GM12801 (cell line): Measurements from ENCODE around the gene VPS54.
A peak's percentile ranks its signal among the peaks of the same experiment; 100 is the strongest.

Source experiments
- TF ChIP-seq, protein P1 (sequence below): IDR thresholded peaks from one replicate; pipeline ENCODE4 v1.5.1; 2011; ENCODE audit warnings: control low read depth; ENCODE audit not compliant: insufficient read length; ENCODE audit errors: extremely low read depth

Gene VPS54

DNA sequence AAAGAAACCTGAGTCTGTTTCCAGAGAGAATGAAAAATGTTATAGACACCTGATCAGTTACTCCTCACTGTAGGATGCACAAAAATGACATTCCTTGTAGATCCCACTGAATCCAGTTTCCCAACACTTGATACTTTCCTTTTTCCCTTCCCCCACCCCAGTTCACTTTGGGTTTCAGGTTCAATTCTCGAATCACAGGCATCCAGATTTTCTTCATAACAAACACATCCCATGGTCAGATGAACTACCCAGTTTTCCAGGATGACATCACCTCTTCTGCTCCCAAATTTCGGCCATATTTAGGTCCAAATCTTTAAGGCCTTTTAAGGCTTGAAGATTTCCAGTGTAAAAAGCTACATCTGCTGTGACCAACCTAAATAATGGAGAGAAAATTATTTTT is 126.1 kb downstream of the VPS54 start:
- TF ChIP-seq, protein P1, sequence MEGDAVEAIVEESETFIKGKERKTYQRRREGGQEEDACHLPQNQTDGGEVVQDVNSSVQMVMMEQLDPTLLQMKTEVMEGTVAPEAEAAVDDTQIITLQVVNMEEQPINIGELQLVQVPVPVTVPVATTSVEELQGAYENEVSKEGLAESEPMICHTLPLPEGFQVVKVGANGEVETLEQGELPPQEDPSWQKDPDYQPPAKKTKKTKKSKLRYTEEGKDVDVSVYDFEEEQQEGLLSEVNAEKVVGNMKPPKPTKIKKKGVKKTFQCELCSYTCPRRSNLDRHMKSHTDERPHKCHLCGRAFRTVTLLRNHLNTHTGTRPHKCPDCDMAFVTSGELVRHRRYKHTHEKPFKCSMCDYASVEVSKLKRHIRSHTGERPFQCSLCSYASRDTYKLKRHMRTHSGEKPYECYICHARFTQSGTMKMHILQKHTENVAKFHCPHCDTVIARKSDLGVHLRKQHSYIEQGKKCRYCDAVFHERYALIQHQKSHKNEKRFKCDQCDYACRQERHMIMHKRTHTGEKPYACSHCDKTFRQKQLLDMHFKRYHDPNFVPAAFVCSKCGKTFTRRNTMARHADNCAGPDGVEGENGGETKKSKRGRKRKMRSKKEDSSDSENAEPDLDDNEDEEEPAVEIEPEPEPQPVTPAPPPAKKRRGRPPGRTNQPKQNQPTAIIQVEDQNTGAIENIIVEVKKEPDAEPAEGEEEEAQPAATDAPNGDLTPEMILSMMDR, result no peak

DNA sequence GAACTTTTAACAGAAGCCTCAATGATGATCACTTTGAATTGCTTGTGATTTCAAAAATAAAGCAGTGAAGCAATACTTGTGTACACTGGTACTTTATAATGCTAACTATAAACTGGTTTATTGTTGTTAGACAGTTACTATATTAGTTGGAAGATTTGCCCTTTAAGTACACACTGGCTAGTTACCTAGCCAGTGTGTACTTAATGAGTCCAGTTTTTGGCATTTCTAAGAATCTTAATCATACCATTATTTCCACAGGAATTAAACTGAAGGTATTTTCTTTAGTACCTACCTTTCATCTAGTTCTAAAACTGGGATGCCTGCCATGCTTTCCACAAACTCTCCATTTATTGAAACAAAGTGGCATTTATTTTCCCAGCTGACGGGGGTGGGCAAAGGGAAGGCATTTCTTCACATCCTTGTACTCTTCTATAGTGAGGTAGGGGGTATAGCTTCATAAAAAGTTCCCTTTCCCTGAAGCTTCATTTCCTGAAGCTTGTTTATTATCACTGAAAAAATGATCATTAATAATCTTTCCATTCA is 127.7 kb downstream of the VPS54 start:
- TF ChIP-seq, protein P1, result no peak

DNA sequence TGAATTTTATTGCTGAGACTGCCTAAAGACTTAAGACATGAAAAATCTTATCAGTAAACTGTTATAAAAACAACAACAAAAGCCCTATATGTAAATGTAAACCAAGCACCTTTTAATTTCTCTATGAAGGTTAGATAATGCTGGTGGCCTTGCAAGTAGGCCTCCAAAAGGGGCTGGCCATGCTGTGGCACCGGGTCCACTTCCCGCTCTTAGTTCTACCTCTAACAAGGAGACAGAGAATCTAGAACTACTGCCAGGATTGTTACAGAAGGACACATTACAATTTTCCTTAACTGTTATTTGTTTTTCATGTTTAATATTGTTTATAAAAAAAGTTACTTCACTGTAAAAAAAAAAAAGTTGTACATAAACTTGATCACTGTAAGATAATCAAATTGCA is 128.6 kb downstream of the VPS54 start:
- TF ChIP-seq, protein P1, result no peak

DNA sequence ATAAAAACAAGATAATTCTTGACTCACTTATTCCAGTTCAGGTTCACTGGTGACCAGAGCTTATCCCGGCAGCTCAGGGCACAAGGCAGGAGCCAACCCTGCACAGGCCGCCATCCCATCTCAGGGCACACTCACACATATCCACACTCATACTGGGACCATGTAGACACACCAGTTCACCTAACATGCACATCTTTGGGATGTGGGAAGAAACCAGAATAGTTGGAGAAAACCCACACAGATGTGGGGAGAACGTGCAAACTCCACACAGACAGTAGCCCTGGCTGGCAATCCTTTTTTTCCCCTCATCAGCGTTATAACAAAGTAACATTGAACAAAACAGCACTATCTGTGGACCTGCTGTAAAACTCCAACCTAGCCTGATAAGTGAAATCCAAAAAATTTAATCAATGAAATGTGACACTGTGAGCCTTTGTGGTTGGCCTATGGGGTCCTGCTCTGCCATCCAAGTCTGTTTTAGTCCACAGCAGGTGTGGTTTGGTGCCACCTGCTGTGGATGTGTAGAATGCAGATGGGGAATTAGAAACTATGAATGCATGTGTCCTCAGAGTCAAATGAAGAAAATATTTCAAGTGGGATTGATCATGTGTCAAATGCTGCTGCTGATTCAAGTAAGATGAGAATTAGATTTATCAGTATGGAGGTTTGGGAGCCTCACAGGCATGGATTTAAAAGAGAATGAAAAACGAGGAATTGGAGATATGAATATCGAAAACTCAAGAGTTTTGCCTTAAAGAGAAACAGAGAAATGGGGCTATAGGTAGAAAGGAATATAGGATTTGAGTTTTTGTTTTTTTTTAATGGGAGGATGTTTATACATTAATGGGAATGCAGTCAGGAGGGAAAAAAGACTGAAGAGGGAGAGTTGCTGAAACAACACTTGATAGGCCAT is 130.5 kb downstream of the VPS54 start:
- TF ChIP-seq, protein P1, result peak; percentile 86

DNA sequence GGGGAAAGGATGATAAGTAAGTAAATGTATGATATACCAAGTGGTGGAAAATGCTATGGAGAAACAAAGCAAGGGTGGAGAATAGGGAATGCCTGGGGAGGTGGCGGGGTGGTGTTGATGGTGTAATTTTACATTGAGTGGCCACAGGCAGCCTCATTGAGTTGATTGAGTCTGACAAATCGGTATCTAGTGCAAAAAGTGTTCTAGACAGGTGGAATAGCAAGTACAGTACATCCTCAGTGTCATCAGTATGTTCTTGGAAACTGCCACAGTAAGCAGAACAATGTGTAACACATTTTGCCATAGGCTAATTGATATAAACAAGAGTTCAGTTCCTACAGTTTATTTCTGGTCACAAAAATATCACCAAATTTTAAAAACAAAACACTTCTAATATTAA is 131.2 kb downstream of the VPS54 start:
- TF ChIP-seq, protein P1, result no peak

DNA sequence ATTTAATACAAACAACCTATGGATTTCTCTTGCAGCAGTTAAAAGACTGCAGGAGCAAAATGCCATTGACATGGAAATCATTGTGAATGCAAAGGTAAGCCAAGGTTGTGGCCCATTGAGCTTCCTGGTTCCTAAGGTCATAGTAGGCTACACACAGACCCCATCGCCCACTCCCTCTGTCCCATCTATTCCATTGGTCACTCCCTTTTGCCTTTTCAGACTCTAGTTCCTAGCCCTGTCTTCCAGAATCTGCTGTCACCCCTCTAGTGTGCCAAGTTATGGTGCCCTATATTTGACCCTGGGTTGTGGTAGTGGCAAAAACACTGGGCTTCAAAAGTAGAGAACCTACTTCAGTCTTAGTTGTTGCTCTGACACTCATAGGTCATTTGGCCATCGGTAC is 132.8 kb downstream of the VPS54 start:
- TF ChIP-seq, protein P1, result no peak

DNA sequence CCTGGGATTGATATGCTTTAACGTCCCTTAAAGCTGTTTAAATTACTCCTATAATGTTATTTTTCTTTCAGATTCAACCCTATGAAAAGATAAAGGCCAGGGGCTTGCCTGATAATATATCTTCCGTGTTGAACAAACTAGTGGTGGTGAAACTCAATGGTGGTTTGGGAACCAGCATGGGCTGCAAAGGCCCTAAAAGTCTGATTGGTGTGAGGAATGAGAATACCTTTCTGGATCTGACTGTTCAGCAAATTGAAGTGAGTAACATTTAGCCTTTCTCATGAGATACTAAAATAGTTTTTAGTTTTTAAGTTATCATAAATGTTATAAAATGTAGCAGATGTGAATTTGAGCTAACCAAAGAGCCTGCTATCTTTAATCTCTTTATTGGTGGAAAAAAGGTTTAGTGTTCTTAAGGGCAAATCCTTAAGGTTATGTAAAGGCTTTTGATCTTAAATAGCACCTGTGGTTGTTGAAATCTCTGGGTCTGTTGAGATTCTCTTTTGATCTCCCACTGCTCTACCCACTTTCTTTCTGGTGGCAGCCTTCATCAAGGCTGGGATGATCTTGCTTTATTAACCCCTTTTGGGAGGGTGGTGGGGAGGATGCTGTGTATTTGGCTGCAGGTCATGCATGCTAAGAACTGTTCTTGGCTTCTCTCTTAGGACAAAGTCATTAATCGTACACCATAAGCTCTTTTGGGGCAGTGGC is 136.7 kb downstream of the VPS54 start:
- TF ChIP-seq, protein P1, result no peak
